SK-N-SH treated with all-trans-retinoic acid at 6 μM for 48 hours (cell line): Measurements from ENCODE around the gene ZFHX3.

Experiments used
- BACH2 ChIP-seq: fragments of 250-450 bp; sonication (Bioruptor Pico); IDR thresholded peaks from 2 replicates; pipeline ENCODE4 v1.9.0; 2021; ENCODE audit warnings: mild to moderate bottlenecking, borderline replicate concordance
- RARB ChIP-seq: fragments of 250-450 bp; sonication (Bioruptor Pico); IDR thresholded peaks from 2 replicates; pipeline ENCODE4 v1.8.0; 2021; ENCODE audit warnings: mild to moderate bottlenecking, moderate library complexity
- TCF4 ChIP-seq: fragments of 250-450 bp; sonication (Bioruptor Pico); IDR thresholded peaks from 2 replicates; pipeline ENCODE4 v1.8.0; 2021; ENCODE audit warnings: mild to moderate bottlenecking, moderate library complexity, borderline replicate concordance
- TSHZ2 ChIP-seq: fragments of 250-450 bp; sonication (Bioruptor Pico); IDR thresholded peaks from 2 replicates; pipeline ENCODE4 v1.5.0; 2020; ENCODE audit warnings: mild to moderate bottlenecking, moderate library complexity
- ZFP30 ChIP-seq: fragments of 450-650 bp; formaldehyde crosslinking; IDR thresholded peaks from 2 replicates; pipeline ENCODE4 v1.5.0; 2022; ENCODE audit warnings: mild to moderate bottlenecking, moderate library complexity
- ZNF565 ChIP-seq: fragments of 450-650 bp; formaldehyde crosslinking; conservative IDR thresholded peaks from 2 replicates; pipeline ENCODE4 v1.5.0; 2020; ENCODE audit warnings: low read depth, mild to moderate bottlenecking, moderate library complexity
- ZNF70 ChIP-seq: fragments of 450-650 bp; formaldehyde crosslinking; IDR thresholded peaks from 2 replicates; pipeline ENCODE4 v1.5.0; 2020; ENCODE audit warnings: mild to moderate bottlenecking, moderate library complexity

DNA sequence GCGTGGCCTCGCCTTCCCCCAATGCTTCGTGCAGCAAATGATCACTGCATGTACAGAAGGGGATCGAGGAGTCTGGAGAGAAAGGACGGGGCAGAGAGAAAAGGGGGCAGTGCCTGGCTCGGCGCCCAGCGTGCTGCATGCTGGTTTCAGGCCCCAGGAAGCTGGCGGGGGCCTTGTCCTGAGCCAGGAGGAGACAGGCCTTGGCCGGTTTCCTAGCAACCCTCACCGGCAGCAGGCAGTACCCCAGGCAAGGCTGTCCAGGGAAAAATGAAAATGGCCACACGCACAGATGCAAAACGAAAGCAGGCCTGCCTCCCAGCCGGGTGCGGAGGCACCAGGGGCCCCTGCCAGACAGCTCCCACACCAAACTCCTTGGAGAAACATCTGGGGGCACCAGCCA, 126.3 kb downstream of the ZFHX3 start:
- TF ChIP-seq RARB (no peak), ZNF70 (no peak), BACH2 (no peak), TCF4 (CRISPR knock-in tag) (no peak), ZNF565 (CRISPR knock-in tag) (no peak), TSHZ2 (no peak), ZFP30 (no peak)
